A549 (cell line): ENCODE data around the gene TEX35. TPM values are rescaled to one million over a fixed set of nuclear protein-coding genes. Genes with fewer than 3 reads are reported as not detected.
A peak's percentile ranks its signal among the peaks of the same experiment; 100 is the strongest.

Experiments
- ATAC-seq, 2 experiments: fragments of 200-7000 bp in 1 of 2; fragments of >200 bp in 1 of 2; cut with Nextera tagmentation in 1 of 2; cut with Tn5 transposase in 1 of 2; 3 replicates each; pipeline versions ENCODE4 v1.8.0 to v1.9.1; 2018 to 2020; ENCODE audit warnings: mild to moderate bottlenecking in 1 of 2, moderate library complexity in 1 of 2
- CTCF ChIA-PET: fragments of 300-600 bp; sonication (Branson Sonifier 250); formaldehyde crosslinking; extraction: SDS; loops from one replicate; lab custom pipeline; 2021; ENCODE audit warnings: antibody characterized with exemption, inconsistent platforms; lab: Yijun Ruan, JAX
- POLR2A ChIA-PET: fragments of 350-600 bp; formaldehyde crosslinking; extraction: SDS; loops from one replicate; lab custom pipeline; 2021; ENCODE audit warnings: antibody characterized with exemption, inconsistent platforms; lab: Yijun Ruan, JAX
- DNase-seq, 2 experiments: peaks; one replicate each; pipeline versions ENCODE4 v3.0.0 to v3.0.0-alpha.2; 2011 to 2016; ENCODE audit warnings: low read depth in 1 of 2, low spot score in 1 of 2
- FAIRE-seq: peaks from 2 replicates; lab custom pipeline; 2011; peaks lifted over from hg19 to GRCh38; lab: Jason Lieb, UNC
- H3K27ac ChIP-seq, 2 experiments: fragments of >200 bp; sonication (Bioruptor Twin); formaldehyde crosslinking; 3 replicates each; pipeline ENCODE4 v1.5.1; 2016 to 2017
- H3K4me1 ChIP-seq: fragments of >200 bp; sonication (Bioruptor Twin); formaldehyde crosslinking; 3 replicates; pipeline ENCODE4 v1.6.1; 2016
- H3K4me2 ChIP-seq: fragments of >200 bp; sonication (Bioruptor Twin); formaldehyde crosslinking; 3 replicates; pipeline ENCODE4 v1.6.1; 2016
- H3K4me3 ChIP-seq: fragments of >200 bp; sonication (Bioruptor Twin); formaldehyde crosslinking; 3 replicates; pipeline ENCODE4 v1.5.1; 2016
- H3K9me3 ChIP-seq: fragments of >200 bp; sonication (Bioruptor Twin); formaldehyde crosslinking; 3 replicates; pipeline ENCODE4 v1.6.1; 2016
- BHLHE40 ChIP-seq: IDR thresholded peaks from 2 replicates; pipeline ENCODE4 v1.6.1; 2012; ENCODE audit warnings: low read depth, low read length, inconsistent platforms
- CBX8 ChIP-seq: fragments of 200-600 bp; sonication (generic); IDR thresholded peaks from 2 replicates; pipeline ENCODE4 v1.6.1; 2016
- CEBPB ChIP-seq, 2 experiments: fragments of >200 bp in 1 of 2; sonication (Bioruptor Twin) in 1 of 2; formaldehyde crosslinking in 1 of 2; IDR thresholded peaks; 2 replicates each; pipeline ENCODE4 v1.6.1; 2012 to 2016
- EHMT2 ChIP-seq: fragments of 200-600 bp; sonication (generic); IDR thresholded peaks from 2 replicates; pipeline ENCODE4 v1.6.1; 2016; ENCODE audit warnings: antibody characterized with exemption, low read depth, mild to moderate bottlenecking, moderate library complexity
- FOSB ChIP-seq: fragments of 250-450 bp; sonication (Bioruptor Pico); IDR thresholded peaks from 2 replicates; pipeline ENCODE4 v1.5.0; 2020; ENCODE audit warnings: mild to moderate bottlenecking, moderate library complexity
- GATA3 ChIP-seq: IDR thresholded peaks from 2 replicates; pipeline ENCODE4 v1.6.1; 2012; ENCODE audit warnings: borderline replicate concordance
- HDAC2 ChIP-seq: fragments of 200-600 bp; sonication (generic); IDR thresholded peaks from 2 replicates; pipeline ENCODE4 v1.6.1; 2016
- HOXA7 ChIP-seq: fragments of 250-450 bp; sonication (Bioruptor Pico); IDR thresholded peaks from 2 replicates; pipeline ENCODE4 v1.5.0; 2020; ENCODE audit warnings: mild to moderate bottlenecking, moderate library complexity
- JUN ChIP-seq, 2 experiments: fragments of >200 bp; sonication (Bioruptor Twin); formaldehyde crosslinking; IDR thresholded peaks; 2 replicates in 1 of 2; 3 replicates in 1 of 2; pipeline ENCODE4 v1.6.1; 2016 to 2017
- JUNB ChIP-seq: fragments of >200 bp; sonication (Bioruptor Twin); formaldehyde crosslinking; IDR thresholded peaks from 2 replicates; pipeline ENCODE4 v1.6.1; 2016
- KDM5A ChIP-seq: fragments of 200-600 bp; sonication (generic); IDR thresholded peaks from 2 replicates; pipeline ENCODE4 v1.6.1; 2016; ENCODE audit warnings: antibody characterized with exemption, mild to moderate bottlenecking
- MAFK ChIP-seq: fragments of 450-650 bp; IDR thresholded peaks from 2 replicates; pipeline ENCODE4 v1.6.1; 2014; ENCODE audit not compliant: partially characterized antibody
- MAX ChIP-seq: IDR thresholded peaks from 2 replicates; pipeline ENCODE4 v1.6.1; 2012
- POLR2A ChIP-seq: IDR thresholded peaks from 2 replicates; pipeline ENCODE4 v1.6.1; 2012; ENCODE audit warnings: mild to moderate bottlenecking, low read length
- POLR2AphosphoS2 ChIP-seq: conservative IDR thresholded peaks from 2 replicates; pipeline ENCODE4 v1.6.1; 2012; ENCODE audit warnings: low read length, improper control_type of control experiment, inconsistent platforms
- RAD21 ChIP-seq, 2 experiments: fragments of >200 bp in 1 of 2; sonication (Bioruptor Twin) in 1 of 2; formaldehyde crosslinking in 1 of 2; IDR thresholded peaks in 1 of 2; conservative IDR thresholded peaks in 1 of 2; 2 replicates in 1 of 2; 3 replicates in 1 of 2; pipeline ENCODE4 v1.6.1; 2012 to 2018; ENCODE audit warnings: inconsistent platforms in 1 of 2
- RARB ChIP-seq: fragments of 250-450 bp; sonication (Bioruptor Pico); IDR thresholded peaks from 2 replicates; pipeline ENCODE4 v1.8.0; 2021; ENCODE audit warnings: mild to moderate bottlenecking, moderate library complexity
- RCOR1 ChIP-seq: fragments of 150-350 bp; IDR thresholded peaks from 2 replicates; pipeline ENCODE4 v1.6.1; 2014; ENCODE audit warnings: antibody characterized with exemption, low read length, low read depth
- RFX5 ChIP-seq: fragments of 450-650 bp; IDR thresholded peaks from 2 replicates; pipeline ENCODE4 v1.7.1; 2014; ENCODE audit warnings: antibody characterized with exemption, mild to moderate bottlenecking, moderate library complexity
- SMC3 ChIP-seq: fragments of >200 bp; sonication (Bioruptor Twin); formaldehyde crosslinking; IDR thresholded peaks from 3 replicates; pipeline ENCODE4 v1.6.1; 2018; ENCODE audit warnings: inconsistent platforms
- TFCP2L1 ChIP-seq: fragments of 250-450 bp; sonication (Bioruptor Pico); IDR thresholded peaks from 2 replicates; pipeline ENCODE4 v1.5.0; 2021; ENCODE audit warnings: mild to moderate bottlenecking
- TP53 ChIP-seq: fragments of 250-450 bp; sonication (Bioruptor Pico); IDR thresholded peaks from 2 replicates; pipeline ENCODE4 v1.5.0; 2021; ENCODE audit warnings: mild to moderate bottlenecking, moderate library complexity
- USF2 ChIP-seq: fragments of 450-650 bp; IDR thresholded peaks from 2 replicates; pipeline ENCODE4 v1.6.1; 2014; ENCODE audit warnings: antibody characterized with exemption
- ZNF302 ChIP-seq: fragments of 250-450 bp; sonication (Bioruptor Pico); IDR thresholded peaks from 2 replicates; pipeline ENCODE4 v1.9.0; 2021; ENCODE audit warnings: inconsistent platforms, mild to moderate bottlenecking, moderate library complexity
- ZSCAN20 ChIP-seq: fragments of 250-450 bp; sonication (Bioruptor Pico); IDR thresholded peaks from 2 replicates; pipeline ENCODE4 v1.8.0; 2022; ENCODE audit warnings: mild to moderate bottlenecking, moderate library complexity
- WGBS: methylation state at CpG from one replicate; pipeline ENCODE4 v1.1.6; 2017; ENCODE audit errors: missing lambda C conversion rate; 5-methylcytosine and 5-hydroxymethylcytosine counted together
- polyA plus RNA-seq, 4 experiments: library from polyadenylated mRNA; depleted of rRNA in 3 of 4; stranded (reverse); fragments of >200 nt; fragmentation: RNase III in 1 of 4; extraction: RNeasy Plus Mini Kit Qiagen cat#74134 plus additional on column Dnase treatment in 1 of 4; gene quantifications; 2 replicates in 3 of 4; 3 replicates in 1 of 4; pipeline ENCODE4 v1.2.3, GENCODE V29; 2011 to 2017
- TF ChIP-seq, protein P1 (sequence below): IDR thresholded peaks from 2 replicates; pipeline ENCODE4 v1.6.1; 2012; ENCODE audit warnings: low read depth, borderline replicate concordance
- TF ChIP-seq, protein P2 (sequence below): fragments of 150-350 bp; IDR thresholded peaks from 2 replicates; pipeline ENCODE4 v1.6.1; 2014; ENCODE audit warnings: low read depth, mild to moderate bottlenecking, low read length
- TF ChIP-seq, protein P3 (sequence below): fragments of >200 bp; sonication (Bioruptor Twin); formaldehyde crosslinking; IDR thresholded peaks from 3 replicates; pipeline ENCODE4 v1.6.1; 2016

Gene TEX35
- polyA plus RNA-seq, 2 of the 4 experiments (the other 2 are of a cell fraction) = not detected

DNA sequence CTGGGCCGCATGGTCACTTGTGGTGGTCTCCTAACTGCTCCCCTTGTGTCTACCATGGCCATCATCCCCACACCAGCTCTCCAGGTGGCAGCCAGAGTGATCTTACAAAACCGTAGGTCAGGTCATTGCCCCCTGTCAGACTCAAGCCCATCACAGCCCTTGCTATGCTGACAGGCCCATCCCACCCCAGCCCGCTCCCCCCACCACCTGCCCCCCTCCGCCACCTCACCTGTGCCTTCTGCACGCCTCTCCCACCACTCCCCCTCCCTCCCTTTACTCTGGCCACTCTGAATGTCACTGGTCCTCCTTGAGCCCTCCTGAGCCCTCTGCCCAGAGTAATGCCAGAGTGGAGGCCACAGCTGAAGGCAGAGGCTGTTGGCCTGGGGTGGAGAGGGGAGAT, 28.5 kb downstream of the TEX35 start:
- peaks cover 58% of the 10 kb centered on the region for H3K4me1 ChIP-seq
- no peak for DNase-seq
- FAIRE-seq = no peak
- no peak for ATAC-seq
- H3K4me2 ChIP-seq = peak overlapping the region; percentile 81
- TF ChIP-seq CEBPB (IDR thresholded peaks at IDR 0.05) = no peak
- TF ChIP-seq TFCP2L1 (CRISPR knock-in tag) = no peak
- TF ChIP-seq JUN (IDR thresholded peaks at IDR 0.05) = no peak
- no peak for TF ChIP-seq ZNF302 (CRISPR knock-in tag)
- TF ChIP-seq RFX5 = no peak
- no peak for TF ChIP-seq BHLHE40
- no peak for TF ChIP-seq FOSB (CRISPR knock-in tag)
- no peak for TF ChIP-seq RCOR1
- no peak for TF ChIP-seq EHMT2
- no peak for TF ChIP-seq TP53 (CRISPR knock-in tag)
- TF ChIP-seq MAX = no peak
- TF ChIP-seq SMC3 = no peak
- no peak for TF ChIP-seq MAFK
- no peak for TF ChIP-seq RAD21 (conservative IDR thresholded peaks at IDR 0.05 in 1 of 2, IDR thresholded peaks at IDR 0.05 in 1 of 2)
- peak overlapping the region; percentile 94 to 98 for H3K27ac ChIP-seq
- CTCF ChIA-PET = interaction anchor here (0.8 to 18.9 kb wide), 15 partner anchors 10 to 464 kb away, joined by 3 to 352 read pairs (median 4); no protein-coding TSS in a partner anchor
- no peaks in the 10 kb centered on the region for H3K9me3 ChIP-seq
- POLR2A ChIA-PET = no interaction called here
- peak overlapping the region; percentile 77 for H3K4me3 ChIP-seq
- WGBS = 87% methylated on average over 2 of the region's 5 CpGs

DNA sequence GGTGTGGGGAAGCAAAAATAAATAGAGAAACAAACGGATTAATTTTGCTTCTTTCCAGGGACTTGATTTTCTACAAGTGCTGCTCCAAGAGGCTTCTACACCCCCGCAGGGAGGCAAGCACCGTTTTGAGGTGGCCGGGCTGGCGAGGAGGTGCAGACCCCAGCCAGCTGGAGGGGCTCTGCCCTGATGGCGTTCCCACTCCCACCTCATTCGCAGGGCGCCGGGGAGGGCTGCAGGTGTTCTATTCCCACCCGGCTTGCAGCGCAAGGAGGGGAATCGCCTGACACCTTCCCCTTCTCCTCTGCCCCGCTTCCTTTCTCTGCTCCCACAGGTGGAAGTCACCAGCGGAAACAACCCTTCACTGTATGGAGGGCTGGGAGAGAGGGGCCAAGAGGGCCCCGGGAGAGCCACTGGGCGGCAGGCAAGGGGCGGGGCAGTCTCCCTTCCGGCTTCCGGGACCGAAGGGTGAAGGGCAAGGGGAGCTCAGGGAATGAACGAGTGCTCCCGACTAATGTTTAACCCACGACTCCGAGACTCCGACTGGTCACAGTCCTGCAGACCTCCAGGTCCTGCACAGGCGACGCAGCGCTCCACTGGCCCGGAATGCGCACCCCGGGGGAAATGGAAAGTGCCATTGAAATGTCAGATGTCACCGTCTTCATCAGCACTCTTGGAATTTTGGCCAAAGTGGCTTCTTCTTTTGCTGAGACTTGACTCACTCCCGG, 29.1 kb downstream of the TEX35 start:
- no peak for TF ChIP-seq POLR2AphosphoS2
- TF ChIP-seq RAD21 (conservative IDR thresholded peaks at IDR 0.05 in 1 of 2, IDR thresholded peaks at IDR 0.05 in 1 of 2) = no peak
- TF ChIP-seq, protein P1, sequence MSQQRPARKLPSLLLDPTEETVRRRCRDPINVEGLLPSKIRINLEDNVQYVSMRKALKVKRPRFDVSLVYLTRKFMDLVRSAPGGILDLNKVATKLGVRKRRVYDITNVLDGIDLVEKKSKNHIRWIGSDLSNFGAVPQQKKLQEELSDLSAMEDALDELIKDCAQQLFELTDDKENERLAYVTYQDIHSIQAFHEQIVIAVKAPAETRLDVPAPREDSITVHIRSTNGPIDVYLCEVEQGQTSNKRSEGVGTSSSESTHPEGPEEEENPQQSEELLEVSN = 0 out of 2 replicates have a peak, but pooled peaks have one; percentile 31
- TF ChIP-seq POLR2A = peak; percentile 60
- no peak for TF ChIP-seq HDAC2
- no peak for TF ChIP-seq ZSCAN20 (CRISPR knock-in tag)
- Histone ChIP-seq H3K4me1 (peaks cover 52% of the 10 kb centered on the region), H3K4me2 (peak overlapping the region; percentile 81), H3K27ac (peak overlapping the region; percentile 94 to 98), H3K9me3 (no peaks in the 10 kb centered on the region), H3K4me3 (peak overlapping the region; percentile 77)
- DNase-seq (peak; percentile 41 to 58), ATAC-seq (peak; percentile 56 to 68), FAIRE-seq (no peak)
- ChIA-PET POLR2A (interaction anchor here (1.2 to 2.1 kb wide), 3 partner anchors 184 to 461 kb away, joined by 4 to 12 read pairs (median 7); partner anchors contain the start of gene RALGPS2), CTCF (interaction anchor here (0.6 to 18.9 kb wide), 42 partner anchors 9 to 752 kb away, joined by 3 to 352 read pairs (median 5); partner anchors contain the start of genes RALGPS2 and SOAT1)
- 34% methylated on average over 32 of the region's 33 CpGs for WGBS

- ChIA-PET CTCF (interaction anchor here (0.5 to 18.9 kb wide), 70 partner anchors 8 to 755 kb away, joined by 3 to 352 read pairs (median 4); partner anchors contain the start of genes RALGPS2 and SOAT1), POLR2A (interaction anchor here (0.6 to 2.1 kb wide), 4 partner anchors 183 to 460 kb away, joined by 3 to 12 read pairs (median 6); partner anchors contain the start of gene RALGPS2)
- Histone ChIP-seq H3K4me2 (peak overlapping the region; percentile 81), H3K27ac (peak overlapping the region; percentile 94 to 98), H3K9me3 (no peaks in the 10 kb centered on the region), H3K4me3 (peak overlapping the region; percentile 77), H3K4me1 (peaks cover 45% of the 10 kb centered on the region)
- WGBS = 3% methylated on average over 9 of the region's 66 CpGs
- ATAC-seq (peak; percentile 88 to 91), FAIRE-seq (no peak), DNase-seq (peak; percentile 78 to 86)
- TF ChIP-seq HDAC2 (no peak), RCOR1 (no peak), RARB (CRISPR knock-in tag) (no peak), BHLHE40 (no peak), RFX5 (no peak), JUN (IDR thresholded peaks at IDR 0.05) (0 out of 5 replicates have a peak, but pooled peaks of 1 of the 2 experiments have one; percentile 30), HOXA7 (CRISPR knock-in tag) (no peak), JUNB (no peak), SMC3 (peak; percentile 86), RAD21 (conservative IDR thresholded peaks at IDR 0.05 in 1 of 2, IDR thresholded peaks at IDR 0.05 in 1 of 2) (peak; percentile 80 to 95), CBX8 (no peak), USF2 (no peak), TP53 (CRISPR knock-in tag) (no peak), ZSCAN20 (CRISPR knock-in tag) (no peak), GATA3 (no peak; the same call in 1 of the 2 replicates), KDM5A (peak; percentile 91)
- TF ChIP-seq, protein P2, sequence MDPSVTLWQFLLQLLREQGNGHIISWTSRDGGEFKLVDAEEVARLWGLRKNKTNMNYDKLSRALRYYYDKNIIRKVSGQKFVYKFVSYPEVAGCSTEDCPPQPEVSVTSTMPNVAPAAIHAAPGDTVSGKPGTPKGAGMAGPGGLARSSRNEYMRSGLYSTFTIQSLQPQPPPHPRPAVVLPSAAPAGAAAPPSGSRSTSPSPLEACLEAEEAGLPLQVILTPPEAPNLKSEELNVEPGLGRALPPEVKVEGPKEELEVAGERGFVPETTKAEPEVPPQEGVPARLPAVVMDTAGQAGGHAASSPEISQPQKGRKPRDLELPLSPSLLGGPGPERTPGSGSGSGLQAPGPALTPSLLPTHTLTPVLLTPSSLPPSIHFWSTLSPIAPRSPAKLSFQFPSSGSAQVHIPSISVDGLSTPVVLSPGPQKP = no peak
- TF ChIP-seq, protein P3, sequence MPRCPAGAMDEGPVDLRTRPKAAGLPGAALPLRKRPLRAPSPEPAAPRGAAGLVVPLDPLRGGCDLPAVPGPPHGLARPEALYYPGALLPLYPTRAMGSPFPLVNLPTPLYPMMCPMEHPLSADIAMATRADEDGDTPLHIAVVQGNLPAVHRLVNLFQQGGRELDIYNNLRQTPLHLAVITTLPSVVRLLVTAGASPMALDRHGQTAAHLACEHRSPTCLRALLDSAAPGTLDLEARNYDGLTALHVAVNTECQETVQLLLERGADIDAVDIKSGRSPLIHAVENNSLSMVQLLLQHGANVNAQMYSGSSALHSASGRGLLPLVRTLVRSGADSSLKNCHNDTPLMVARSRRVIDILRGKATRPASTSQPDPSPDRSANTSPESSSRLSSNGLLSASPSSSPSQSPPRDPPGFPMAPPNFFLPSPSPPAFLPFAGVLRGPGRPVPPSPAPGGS = no peak
These were observed 29.8 kb downstream of the TEX35 start for GRCh38 chr1:178542554-178543289.
